ENCODE data around the gene KRT1. TPM values are rescaled to one million over a fixed set of nuclear protein-coding genes. Genes with fewer than 3 reads are reported as not detected.

Gene KRT1
- total RNA-seq, 1 donor from 2014 or later = not detected

- no peak for DNase-seq (ENCODE audit: low spot score)
- no peak for TF ChIP-seq CTCF (IDR thresholded peaks at IDR 0.05; ENCODE audit: unreplicated experiment)
- no peak overlapping the region for H3K27ac Mint-ChIP-seq (ENCODE audit: unreplicated experiment)
- H3K27me3 Mint-ChIP-seq (ENCODE audit: unreplicated experiment) = peaks cover 10% of the 10 kb centered on the region
- no peaks in the 10 kb centered on the region for H3K4me1 Mint-ChIP-seq (ENCODE audit: unreplicated experiment)
- no peak overlapping the region for H3K4me3 Mint-ChIP-seq (ENCODE audit: unreplicated experiment)
- no peaks in the 10 kb centered on the region for H3K9me3 Mint-ChIP-seq (ENCODE audit: unreplicated experiment)
- H3K36me3 Mint-ChIP-seq (ENCODE audit: low read depth, unreplicated experiment) = no peaks in the 10 kb centered on the region
Measured at GRCh38 chr12:52681526-52682380, 1.5 kb upstream of the KRT1 start.

GRCh38 chr12:52679875-52680274 lies 332 bp downstream of the KRT1 start:
- Mint-ChIP-seq H3K4me1 (ENCODE audit: unreplicated experiment) (no peaks in the 10 kb centered on the region), H3K27ac (ENCODE audit: unreplicated experiment) (no peak overlapping the region), H3K36me3 (ENCODE audit: low read depth, unreplicated experiment) (no peaks in the 10 kb centered on the region), H3K9me3 (ENCODE audit: unreplicated experiment) (no peaks in the 10 kb centered on the region), H3K27me3 (ENCODE audit: unreplicated experiment) (peaks cover 11% of the 10 kb centered on the region), H3K4me3 (ENCODE audit: unreplicated experiment) (no peak overlapping the region)
- no peak for TF ChIP-seq CTCF (IDR thresholded peaks at IDR 0.05; ENCODE audit: unreplicated experiment)
- DNase-seq (ENCODE audit: low spot score) = no peak

- Mint-ChIP-seq H3K27ac (ENCODE audit: unreplicated experiment) (no peak overlapping the region), H3K27me3 (ENCODE audit: unreplicated experiment) (peaks cover 4% of the 10 kb centered on the region), H3K4me3 (ENCODE audit: unreplicated experiment) (no peak overlapping the region), H3K9me3 (ENCODE audit: unreplicated experiment) (no peaks in the 10 kb centered on the region), H3K36me3 (ENCODE audit: low read depth, unreplicated experiment) (no peaks in the 10 kb centered on the region), H3K4me1 (ENCODE audit: unreplicated experiment) (no peaks in the 10 kb centered on the region)
- TF ChIP-seq CTCF (IDR thresholded peaks at IDR 0.05; ENCODE audit: unreplicated experiment) = no peak
- no peak for DNase-seq (ENCODE audit: low spot score)
Measured at GRCh38 chr12:52677671-52678070, 2.5 kb downstream of the KRT1 start.

- Mint-ChIP-seq H3K4me1 (ENCODE audit: unreplicated experiment) (no peaks in the 10 kb centered on the region), H3K9me3 (ENCODE audit: unreplicated experiment) (no peaks in the 10 kb centered on the region), H3K27me3 (ENCODE audit: unreplicated experiment) (peaks cover 4% of the 10 kb centered on the region), H3K36me3 (ENCODE audit: low read depth, unreplicated experiment) (no peaks in the 10 kb centered on the region), H3K4me3 (ENCODE audit: unreplicated experiment) (no peak overlapping the region), H3K27ac (ENCODE audit: unreplicated experiment) (no peak overlapping the region)
- TF ChIP-seq CTCF (IDR thresholded peaks at IDR 0.05; ENCODE audit: unreplicated experiment) = no peak
- no peak for DNase-seq (ENCODE audit: low spot score)
Measured at GRCh38 chr12:52677126-52677525, 3.1 kb downstream of the KRT1 start.

- H3K9me3 Mint-ChIP-seq (ENCODE audit: unreplicated experiment) = no peaks in the 10 kb centered on the region
- H3K4me1 Mint-ChIP-seq (ENCODE audit: unreplicated experiment) = no peaks in the 10 kb centered on the region
Measured at GRCh38 chr12:52676163-52676562, 4.0 kb downstream of the KRT1 start.

More at GRCh38 chr12:52676163-52676562, 4.0 kb downstream of the KRT1 start:
- Mint-ChIP-seq H3K27me3 (ENCODE audit: unreplicated experiment) (peaks cover 4% of the 10 kb centered on the region), H3K27ac (ENCODE audit: unreplicated experiment) (no peak overlapping the region), H3K4me3 (ENCODE audit: unreplicated experiment) (no peak overlapping the region), H3K36me3 (ENCODE audit: low read depth, unreplicated experiment) (no peaks in the 10 kb centered on the region)
- DNase-seq (ENCODE audit: low spot score) = no peak
- no peak for TF ChIP-seq CTCF (IDR thresholded peaks at IDR 0.05; ENCODE audit: unreplicated experiment)

Data from endothelial cell (in vitro differentiated cells).